GM18909 (cell line): ENCODE measurements around the gene LENG1.
A peak's percentile ranks its signal among the peaks of the same experiment; 100 is the strongest.
"Not testable (repeated sequence)": the region's sequence is repeated elsewhere in the genome, so short reads cannot be mapped to it uniquely, and the experiment has no call there.

Experiments used
- ATAC-seq: cut with Tn5 transposase; IDR thresholded peaks from one replicate; pipeline ENCODE4 v1.9.1; 2021; ENCODE audit warnings: mild to moderate bottlenecking; ENCODE audit not compliant: unreplicated experiment, poor library complexity

LENG1 gene

GRCh38 chr19:54159352-54160181, at the start of gene LENG1:
LENG1 (minus strand) TSS chr19:54159721; CDS start chr19:54159695, 26 bp downstream.
- ATAC-seq, result peak; percentile 93

- no peak for ATAC-seq
Observed at GRCh38 chr19:54208784-54209057, 49.2 kb upstream of the LENG1 start.

GRCh38 chr19:54207983-54208783, 48.7 kb upstream of the LENG1 start:
- ATAC-seq, result peak; percentile 46

GRCh38 chr19:54207676-54207982, 48.1 kb upstream of the LENG1 start:
- ATAC-seq, result no peak

- ATAC-seq, result not testable (repeated sequence)
Observed at GRCh38 chr19:54207193-54207592, 47.7 kb upstream of the LENG1 start.

GRCh38 chr19:54206831-54207177, 47.3 kb upstream of the LENG1 start:
- no peak for ATAC-seq

GRCh38 chr19:54206030-54206830, 46.7 kb upstream of the LENG1 start:
- no peak for ATAC-seq

- ATAC-seq, result no peak
Observed at GRCh38 chr19:54204767-54205468, 45.4 kb upstream of the LENG1 start.

GRCh38 chr19:54203151-54203611, 43.7 kb upstream of the LENG1 start:
- no peak for ATAC-seq

GRCh38 chr19:54201980-54202379, 42.5 kb upstream of the LENG1 start:
- no peak for ATAC-seq

GRCh38 chr19:54201172-54201701, 41.7 kb upstream of the LENG1 start:
- ATAC-seq, result no peak

GRCh38 chr19:54199401-54199800, 39.9 kb upstream of the LENG1 start:
- ATAC-seq, result no peak

- no peak for ATAC-seq
Observed at GRCh38 chr19:54197121-54197520, 37.6 kb upstream of the LENG1 start.

GRCh38 chr19:54196536-54196935, 37.0 kb upstream of the LENG1 start:
- no peak for ATAC-seq

- not testable (repeated sequence) for ATAC-seq
Observed at GRCh38 chr19:54194463-54194862, 34.9 kb upstream of the LENG1 start.

GRCh38 chr19:54193011-54193410, 33.5 kb upstream of the LENG1 start:
- no peak for ATAC-seq

- no peak for ATAC-seq
Observed at GRCh38 chr19:54191811-54192453, 32.4 kb upstream of the LENG1 start.

GRCh38 chr19:54191011-54191810, 31.7 kb upstream of the LENG1 start, which contains the start of gene TSEN34:
TSEN34 (plus strand) TSS chr19:54191308; CDS start chr19:54191365, 57 bp downstream.
- peak; percentile 32 for ATAC-seq
